Mesenchymal stem cell (in vitro differentiated cells and primary cell): Measurements from ENCODE around the gene FADS3.

ENCODE experiments used
- DNase-seq: peaks from one replicate; pipeline ENCODE4 v3.0.0-alpha.2; 2013
- H2AFZ ChIP-seq: one replicate; pipeline ENCODE4 v1.6.1; 2013; ENCODE audit warnings: low read depth, mild to moderate bottlenecking, control low read depth, inconsistent platforms, low read length, moderate library complexity
- H2AK5ac ChIP-seq: 2 replicates; pipeline ENCODE4 v1.6.1; 2013; ENCODE audit warnings: low read length, moderate library complexity, mild to moderate bottlenecking, inconsistent platforms; ENCODE audit not compliant: severe bottlenecking
- H2BK120ac ChIP-seq: one replicate; pipeline ENCODE4 v1.6.1; 2013; ENCODE audit warnings: low read depth, mild to moderate bottlenecking, inconsistent platforms, low read length, moderate library complexity
- H2BK12ac ChIP-seq, 2 experiments: one replicate each; pipeline ENCODE4 v1.6.1; 2013; ENCODE audit warnings: inconsistent platforms in 2 of 2, low read length in 2 of 2, mild to moderate bottlenecking in 2 of 2, moderate library complexity in 2 of 2, control low read depth in 1 of 2
- H2BK15ac ChIP-seq: one replicate; pipeline ENCODE4 v1.6.1; 2013; ENCODE audit warnings: mild to moderate bottlenecking, low read depth, inconsistent platforms; ENCODE audit not compliant: poor library complexity, severe bottlenecking
- H2BK5ac ChIP-seq: 2 replicates; pipeline ENCODE4 v1.6.1; 2013; ENCODE audit warnings: low read depth, mild to moderate bottlenecking, low read length, control low read depth, inconsistent platforms; ENCODE audit not compliant: poor library complexity, severe bottlenecking
- H3K14ac ChIP-seq, 2 experiments: one replicate each; pipeline ENCODE4 v1.6.1; 2013; ENCODE audit warnings: inconsistent platforms in 2 of 2, low read length in 2 of 2, control low read depth in 1 of 2, mild to moderate bottlenecking in 1 of 2, moderate library complexity in 1 of 2
- H3K18ac ChIP-seq, 2 experiments: one replicate each; pipeline ENCODE4 v1.6.1; 2013; ENCODE audit warnings: inconsistent platforms in 2 of 2, low read length in 2 of 2, control low read depth in 1 of 2, low read depth in 1 of 2, mild to moderate bottlenecking in 1 of 2
- H3K23ac ChIP-seq, 2 experiments: one replicate each; pipeline ENCODE4 v1.6.1; 2013; ENCODE audit warnings: inconsistent platforms in 2 of 2, low read length in 2 of 2, mild to moderate bottlenecking in 2 of 2, moderate library complexity in 2 of 2, control low read depth in 1 of 2
- H3K27ac ChIP-seq: 2 replicates; pipeline ENCODE4 v1.5.1; 2013; ENCODE audit warnings: mild to moderate bottlenecking, moderate library complexity, low read length, control low read depth, inconsistent platforms; ENCODE audit not compliant: poor library complexity, severe bottlenecking
- H3K27me3 ChIP-seq, 2 experiments: 2 replicates each; pipeline versions ENCODE4 v1.6.1 to v1.7.0; 2013; ENCODE audit warnings: low read length in 2 of 2, mild to moderate bottlenecking in 2 of 2, moderate library complexity in 2 of 2, control low read depth in 1 of 2, inconsistent platforms in 1 of 2; ENCODE audit not compliant: control insufficient read depth in 1 of 2, insufficient read depth in 1 of 2
- H3K36me3 ChIP-seq, 2 experiments: 2 replicates each; pipeline versions ENCODE4 v1.6.1 to v1.7.0; 2013; ENCODE audit warnings: low read length in 2 of 2, control low read depth in 1 of 2, inconsistent platforms in 1 of 2, low read depth in 1 of 2, mild to moderate bottlenecking in 1 of 2; ENCODE audit not compliant: insufficient read depth in 2 of 2, control insufficient read depth in 1 of 2
- H3K4ac ChIP-seq, 2 experiments: one replicate each; pipeline ENCODE4 v1.6.1; 2013; ENCODE audit warnings: inconsistent platforms in 2 of 2, low read length in 2 of 2, mild to moderate bottlenecking in 2 of 2, moderate library complexity in 2 of 2, control low read depth in 1 of 2, low read depth in 1 of 2
- H3K4me1 ChIP-seq: 2 replicates; pipeline ENCODE4 v1.6.1; 2013; ENCODE audit warnings: low read depth, low read length, control low read depth; ENCODE audit not compliant: control insufficient read depth, insufficient read depth
- H3K4me2 ChIP-seq: 2 replicates; pipeline ENCODE4 v1.6.1; 2013; ENCODE audit warnings: low read length, mild to moderate bottlenecking, inconsistent platforms; ENCODE audit not compliant: poor library complexity, severe bottlenecking
- H3K4me3 ChIP-seq, 2 experiments: 2 replicates each; pipeline versions ENCODE4 v1.5.1 to v1.7.0; 2013; ENCODE audit warnings: low read length in 2 of 2, mild to moderate bottlenecking in 2 of 2, control low read depth in 1 of 2, low read depth in 1 of 2; ENCODE audit not compliant: insufficient read depth in 1 of 2
- H3K79me1 ChIP-seq: replicated peaks from 2 replicates; pipeline ENCODE4 v1.6.1; 2013; ENCODE audit warnings: mild to moderate bottlenecking, control low read depth, low read length, inconsistent platforms; ENCODE audit not compliant: poor library complexity, severe bottlenecking
- H3K9ac ChIP-seq: 2 replicates; pipeline ENCODE4 v1.7.0; 2013; ENCODE audit warnings: mild to moderate bottlenecking, low read length, moderate library complexity
- H3K9me3 ChIP-seq: 2 replicates; pipeline ENCODE4 v1.7.0; 2013; ENCODE audit warnings: mild to moderate bottlenecking, low read length; ENCODE audit not compliant: control insufficient read depth
- H4K8ac ChIP-seq: one replicate; pipeline ENCODE4 v1.6.1; 2013; ENCODE audit warnings: inconsistent platforms, mild to moderate bottlenecking, low read length, moderate library complexity
- H4K91ac ChIP-seq: one replicate; pipeline ENCODE4 v1.6.1; 2013; ENCODE audit warnings: mild to moderate bottlenecking, low read length, inconsistent platforms
- WGBS: methylation state at CpG from one replicate; pipeline ENCODE4 v1.1.7; 2013; ENCODE audit warnings: mixed read lengths; 5-methylcytosine and 5-hydroxymethylcytosine counted together

The FADS3 gene

DNA sequence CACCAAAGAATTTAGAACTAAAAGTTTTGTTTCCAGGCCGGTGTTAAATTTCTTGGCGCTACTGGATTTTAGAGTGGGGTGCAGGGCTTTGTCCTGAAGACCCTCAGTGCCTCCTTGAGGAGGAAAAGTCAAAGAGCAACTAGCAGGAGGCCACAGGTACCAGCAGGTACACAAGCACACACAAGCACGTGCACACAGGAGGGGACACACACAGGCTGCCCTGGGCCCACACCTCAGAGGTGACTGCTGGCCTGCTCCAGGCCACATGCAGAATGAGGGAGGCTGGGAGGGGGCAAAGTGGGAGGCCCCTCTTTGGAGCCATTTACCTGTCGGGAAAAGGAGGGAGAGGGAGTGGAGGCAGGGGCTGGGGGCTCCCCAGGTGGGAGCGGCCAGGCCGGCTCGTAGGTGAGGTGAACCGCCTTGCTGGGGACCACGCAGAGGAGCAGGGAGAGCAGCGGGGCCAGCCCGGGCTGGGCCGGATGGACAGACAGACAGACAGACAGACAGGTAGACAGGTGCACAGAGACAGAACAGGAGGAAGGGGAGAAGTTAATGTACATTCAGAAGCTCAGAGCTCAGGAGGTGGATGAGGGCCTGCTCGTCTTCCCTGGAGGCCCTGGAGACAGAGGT lies 13.8 kb upstream of the FADS3 start:
- peaks cover 4% of the 10 kb centered on the region for H3K4me1 ChIP-seq
- no peak overlapping the region for H3K27ac ChIP-seq
- H3K9ac ChIP-seq: no peak overlapping the region
- no peak overlapping the region for H2AFZ ChIP-seq
- no peak overlapping the region for H3K4me2 ChIP-seq
- H2BK5ac ChIP-seq: no peak overlapping the region
- H3K27me3 ChIP-seq: peaks cover 0 to 14% of the 10 kb centered on the region in 2 experiments
- DNase-seq: no peak
- H2BK15ac ChIP-seq: no peak overlapping the region
- no peaks in the 10 kb centered on the region for H3K9me3 ChIP-seq
- no peak overlapping the region for H4K91ac ChIP-seq
- no peak overlapping the region for H3K4ac ChIP-seq
- H2BK12ac ChIP-seq: no peak overlapping the region
- H3K23ac ChIP-seq: no peak overlapping the region
- H2BK120ac ChIP-seq: no peak overlapping the region
- H4K8ac ChIP-seq: no peak overlapping the region
- H3K79me1 ChIP-seq: no peaks in the 10 kb centered on the region
- peaks cover 0 to 71% of the 10 kb centered on the region in 2 experiments for H3K36me3 ChIP-seq
- no peak overlapping the region for H3K14ac ChIP-seq
- 92% methylated on average over 13 of the region's 13 CpGs for WGBS
- no peak overlapping the region for H2AK5ac ChIP-seq
- H3K18ac ChIP-seq: no peak overlapping the region
- peak overlapping the region in 1 of 2 experiments; percentile 3 for H3K4me3 ChIP-seq

DNA sequence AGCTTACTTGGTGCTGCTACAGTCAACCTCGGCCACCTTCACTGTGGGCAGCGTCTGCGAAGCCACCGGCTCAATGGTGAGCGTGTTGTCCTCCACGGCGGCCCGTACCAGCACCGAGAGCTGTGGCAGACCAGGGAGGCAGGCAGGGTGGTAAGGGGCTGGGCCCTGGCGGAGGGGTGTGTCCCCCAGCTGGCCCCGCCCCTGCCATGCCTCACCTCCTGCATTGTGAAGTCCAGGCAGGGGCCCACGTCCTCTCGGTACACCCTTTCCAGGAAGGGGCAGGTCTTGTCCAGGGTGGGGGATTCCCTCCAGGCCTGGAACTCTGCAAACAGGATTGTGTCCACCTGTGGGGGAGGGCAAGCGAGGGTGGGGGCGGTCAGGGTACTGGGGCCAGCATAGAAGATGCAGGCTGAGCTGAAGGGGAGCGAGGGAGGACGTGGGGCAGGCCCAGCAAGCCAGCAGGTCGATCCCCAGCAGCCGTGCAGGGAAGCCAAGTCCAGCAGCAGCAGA lies 13.2 kb upstream of the FADS3 start:
- Histone ChIP-seq H3K4ac (no peak overlapping the region), H3K27ac (no peak overlapping the region), H3K18ac (no peak overlapping the region), H2AFZ (no peak overlapping the region), H4K91ac (no peak overlapping the region), H3K9me3 (no peaks in the 10 kb centered on the region), H2BK5ac (no peak overlapping the region), H2BK12ac (no peak overlapping the region), H2BK120ac (no peak overlapping the region), H3K27me3 (peaks cover 0 to 14% of the 10 kb centered on the region in 2 experiments), H3K36me3 (peaks cover 0 to 76% of the 10 kb centered on the region in 2 experiments), H2AK5ac (no peak overlapping the region), H3K79me1 (no peaks in the 10 kb centered on the region), H4K8ac (no peak overlapping the region), H3K14ac (peak overlapping the region in 1 of 2 experiments; percentile 44), H3K4me2 (no peak overlapping the region), H3K4me1 (peaks cover 4% of the 10 kb centered on the region), H3K9ac (no peak overlapping the region), H3K4me3 (no peak overlapping the region), H2BK15ac (no peak overlapping the region), H3K23ac (no peak overlapping the region)
- WGBS: 79% methylated on average over 18 of the region's 19 CpGs
- no peak for DNase-seq

DNA sequence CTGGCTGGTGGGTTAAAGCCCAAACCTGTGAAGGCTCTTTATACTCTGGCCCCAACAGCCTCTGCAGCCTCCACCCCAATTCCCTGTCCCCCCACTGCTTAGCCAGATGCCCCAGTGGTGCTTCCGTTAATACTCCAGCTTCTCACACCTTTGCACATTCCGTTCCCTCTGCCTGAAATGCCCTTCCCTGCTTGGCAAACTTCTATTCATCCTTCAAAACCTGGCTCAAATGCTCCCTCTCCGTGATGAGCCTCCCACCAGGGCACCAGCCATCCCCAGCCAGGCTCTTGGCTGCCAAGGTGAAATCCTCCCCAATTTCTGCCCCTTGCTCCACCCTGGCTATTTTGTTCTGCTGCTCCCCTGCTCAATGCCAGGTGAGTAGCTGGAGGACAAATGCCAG lies 12.5 kb upstream of the FADS3 start:
- peaks cover 0 to 14% of the 10 kb centered on the region in 2 experiments for H3K27me3 ChIP-seq
- no peak overlapping the region for H2BK12ac ChIP-seq
- H4K8ac ChIP-seq: no peak overlapping the region
- no peak overlapping the region for H2BK15ac ChIP-seq
- H3K9me3 ChIP-seq: no peaks in the 10 kb centered on the region
- no peak overlapping the region for H3K23ac ChIP-seq
- H3K27ac ChIP-seq: no peak overlapping the region
- 86% methylated on average over 3 of the region's 3 CpGs for WGBS
- H3K79me1 ChIP-seq: no peaks in the 10 kb centered on the region
- H2BK120ac ChIP-seq: no peak overlapping the region
- H3K14ac ChIP-seq: no peak overlapping the region
- peaks cover 6% of the 10 kb centered on the region for H3K4me1 ChIP-seq
- H3K18ac ChIP-seq: no peak overlapping the region
- no peak for DNase-seq
- H3K9ac ChIP-seq: no peak overlapping the region
- H2AK5ac ChIP-seq: no peak overlapping the region
- no peak overlapping the region for H2AFZ ChIP-seq
- H3K36me3 ChIP-seq: peaks cover 0 to 76% of the 10 kb centered on the region in 2 experiments
- H2BK5ac ChIP-seq: no peak overlapping the region
- H4K91ac ChIP-seq: no peak overlapping the region
- no peak overlapping the region for H3K4me2 ChIP-seq
- H3K4ac ChIP-seq: no peak overlapping the region
- no peak overlapping the region for H3K4me3 ChIP-seq

DNA sequence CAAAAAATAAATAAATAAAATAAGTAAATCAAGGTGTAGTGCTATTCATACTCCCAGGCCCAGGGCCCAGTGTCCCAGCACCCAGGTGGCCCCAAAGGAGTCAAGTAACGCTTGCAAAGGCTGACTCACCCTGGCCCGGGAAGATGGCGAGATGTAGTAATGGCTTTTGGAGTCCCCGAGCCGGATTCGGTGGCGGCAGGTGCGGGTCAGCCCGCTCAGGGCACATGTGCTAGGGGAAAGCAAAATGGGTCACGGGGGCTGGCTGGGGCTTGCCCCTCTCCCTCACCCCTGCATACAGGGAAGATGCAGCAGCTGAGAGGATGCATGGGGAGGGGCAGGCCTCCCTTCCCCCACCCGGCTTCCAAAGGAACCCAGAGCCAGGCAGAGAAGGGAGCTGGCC lies 11.0 kb upstream of the FADS3 start:
- no peak overlapping the region for H3K9ac ChIP-seq
- H3K9me3 ChIP-seq: no peaks in the 10 kb centered on the region
- H3K36me3 ChIP-seq: peaks cover 0 to 81% of the 10 kb centered on the region in 2 experiments
- H3K4me3 ChIP-seq: no peak overlapping the region
- no peak overlapping the region for H3K27ac ChIP-seq
- no peak overlapping the region for H2BK15ac ChIP-seq
- no peak overlapping the region for H2BK120ac ChIP-seq
- H2AFZ ChIP-seq: no peak overlapping the region
- peaks cover 3% of the 10 kb centered on the region for H3K4me1 ChIP-seq
- H3K23ac ChIP-seq: no peak overlapping the region
- no peak overlapping the region for H2AK5ac ChIP-seq
- peaks cover 0 to 14% of the 10 kb centered on the region in 2 experiments for H3K27me3 ChIP-seq
- no peaks in the 10 kb centered on the region for H3K79me1 ChIP-seq
- no peak overlapping the region for H2BK12ac ChIP-seq
- H4K8ac ChIP-seq: no peak overlapping the region
- no peak overlapping the region for H3K14ac ChIP-seq
- no peak overlapping the region for H2BK5ac ChIP-seq
- H4K91ac ChIP-seq: no peak overlapping the region
- 95% methylated on average over 4 of the region's 11 CpGs for WGBS
- no peak for DNase-seq
- H3K18ac ChIP-seq: no peak overlapping the region
- H3K4ac ChIP-seq: no peak overlapping the region
- no peak overlapping the region for H3K4me2 ChIP-seq
